ENCODE measurements around the gene AKR1D1. TPM values are rescaled to one million over a fixed set of nuclear protein-coding genes. Genes with fewer than 3 reads are reported as not detected.

Gene AKR1D1
- total RNA-seq, 3 donors from 2014 or later, result not detected

- no peak for TF ChIP-seq CTCF (IDR thresholded peaks at IDR 0.05)
- Histone ChIP-seq H3K36me3 (ENCODE audit: low read depth) (no peaks in the 10 kb centered on the region), H3K4me1 (ENCODE audit: low read depth) (no peaks in the 10 kb centered on the region), H3K4me3 (no peak overlapping the region), H3K9me3 (no peaks in the 10 kb centered on the region)
- ATAC-seq (no peak), DNase-seq (peak in 1 of 3 donors; percentile 2)
- intact Hi-C loops (cut with DNase I, micrococcal nuclease), result no loop called here
Measured at GRCh38 chr7:138064856-138065357, 11.4 kb upstream of the AKR1D1 start.

GRCh38 chr7:138065827-138066226 lies 10.4 kb upstream of the AKR1D1 start:
- no peaks in the 10 kb centered on the region for H3K4me1 ChIP-seq (ENCODE audit: low read depth)
- H3K4me3 ChIP-seq, result no peak overlapping the region
- H3K36me3 ChIP-seq (ENCODE audit: low read depth), result no peaks in the 10 kb centered on the region
- intact Hi-C loops (cut with DNase I, micrococcal nuclease), result no loop called here
- H3K9me3 ChIP-seq, result no peaks in the 10 kb centered on the region
- ATAC-seq, result no peak
- no peak for DNase-seq
- TF ChIP-seq CTCF (IDR thresholded peaks at IDR 0.05), result no peak

GRCh38 chr7:138066954-138067394 lies 9.3 kb upstream of the AKR1D1 start:
- ATAC-seq, result no peak
- TF ChIP-seq CTCF (IDR thresholded peaks at IDR 0.05), result no peak
- DNase-seq, result no peak
- H3K4me1 ChIP-seq (ENCODE audit: low read depth), result no peaks in the 10 kb centered on the region
- H3K4me3 ChIP-seq, result no peak overlapping the region
- intact Hi-C loops (cut with DNase I, micrococcal nuclease), result no loop called here
- no peaks in the 10 kb centered on the region for H3K36me3 ChIP-seq (ENCODE audit: low read depth)
- H3K9me3 ChIP-seq, result no peaks in the 10 kb centered on the region

GRCh38 chr7:138067774-138068173 lies 8.5 kb upstream of the AKR1D1 start:
- no peak for ATAC-seq
- no peak overlapping the region for H3K4me3 ChIP-seq
- no peaks in the 10 kb centered on the region for H3K36me3 ChIP-seq (ENCODE audit: low read depth)
- intact Hi-C loops (cut with DNase I, micrococcal nuclease), result no loop called here
- no peaks in the 10 kb centered on the region for H3K9me3 ChIP-seq
- no peaks in the 10 kb centered on the region for H3K4me1 ChIP-seq (ENCODE audit: low read depth)
- no peak for DNase-seq
- TF ChIP-seq CTCF (IDR thresholded peaks at IDR 0.05), result no peak

- ATAC-seq (no peak), DNase-seq (no peak)
- no peak overlapping the region for H3K4me3 ChIP-seq
- peaks cover 7% of the 10 kb centered on the region for H3K9me3 ChIP-seq
- intact Hi-C loops (cut with DNase I, micrococcal nuclease), result no loop called here
- no peaks in the 10 kb centered on the region for H3K4me1 ChIP-seq (ENCODE audit: low read depth)
- no peak for TF ChIP-seq CTCF (IDR thresholded peaks at IDR 0.05)
- no peaks in the 10 kb centered on the region for H3K36me3 ChIP-seq (ENCODE audit: low read depth)
Measured at GRCh38 chr7:138070908-138071307, 5.4 kb upstream of the AKR1D1 start.

- no peaks in the 10 kb centered on the region for H3K4me1 ChIP-seq (ENCODE audit: low read depth)
- H3K4me3 ChIP-seq, result no peak overlapping the region
- intact Hi-C loops (cut with DNase I, micrococcal nuclease), result no loop called here
- DNase-seq, result no peak
- peaks cover 7% of the 10 kb centered on the region for H3K9me3 ChIP-seq
- ATAC-seq, result no peak
- no peak for TF ChIP-seq CTCF (IDR thresholded peaks at IDR 0.05)
- no peaks in the 10 kb centered on the region for H3K36me3 ChIP-seq (ENCODE audit: low read depth)
Measured at GRCh38 chr7:138072726-138073125, 3.5 kb upstream of the AKR1D1 start.

All from mucosa of descending colon (tissue), 3 donors.